ENCODE data around the gene PPP2R2C.

Gene PPP2R2C

DNA sequence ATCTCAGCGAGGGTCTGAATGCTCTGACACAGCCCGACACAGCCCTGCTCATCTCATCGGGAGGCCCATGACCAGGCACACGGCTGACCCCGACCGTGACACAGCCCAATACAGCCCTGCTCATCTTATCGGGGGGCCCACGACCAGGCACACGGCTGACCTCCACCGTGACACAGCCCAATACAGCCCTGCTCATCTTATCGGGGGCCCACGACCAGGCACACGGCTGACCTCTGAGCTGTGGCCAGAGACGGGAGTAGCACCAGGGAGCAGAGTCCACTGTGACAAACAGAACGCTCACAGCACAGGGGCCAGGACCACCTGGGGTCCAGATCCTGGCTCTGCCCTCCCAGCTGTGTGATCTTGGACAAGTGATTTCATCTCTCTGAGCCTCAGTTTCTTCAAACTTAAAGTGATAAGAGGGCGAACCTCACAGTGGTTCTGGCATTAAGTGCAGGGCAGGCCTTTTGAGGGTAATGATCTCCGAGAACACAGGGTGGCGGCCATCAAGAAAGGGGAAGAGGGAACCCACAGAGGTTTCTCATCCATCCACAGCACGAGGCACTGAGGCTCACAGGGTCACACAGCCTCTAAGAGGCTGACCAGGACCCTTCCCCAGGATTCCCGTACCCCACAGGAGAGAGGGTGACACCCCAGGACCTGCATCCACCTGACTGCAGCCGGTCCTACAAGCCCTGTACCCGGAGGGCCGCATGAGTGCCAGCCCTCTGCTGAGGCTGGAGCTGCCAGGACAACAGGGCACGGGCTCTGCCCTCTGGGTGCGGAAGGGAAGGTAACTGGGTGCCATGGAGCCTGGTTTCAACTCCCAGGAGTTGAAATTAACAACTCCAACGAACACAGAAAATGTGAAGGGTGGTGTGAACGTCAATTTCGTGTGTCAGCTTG lies 142.7 kb downstream of the PPP2R2C start:
- H3K9me2 ChIP-seq (replicated peaks; ENCODE audit: low read depth, low read length): no peaks in the 10 kb centered on the region
- H3K4me2 ChIP-seq (ENCODE audit: low read depth, low read length, poor library complexity, severe bottlenecking): no peak overlapping the region
- no peaks in the 10 kb centered on the region for H3K9me3 ChIP-seq (ENCODE audit: insufficient read depth, low read depth, low read length)
- no peaks in the 10 kb centered on the region for H3F3A ChIP-seq (ENCODE audit: low read depth)
- H3K9ac ChIP-seq (ENCODE audit: low read depth, low read length, poor library complexity, severe bottlenecking): no peak overlapping the region
- H3K4me1 ChIP-seq (ENCODE audit: insufficient read depth, low read length, poor library complexity, severe bottlenecking): peaks cover 6% of the 10 kb centered on the region
- H3K27me3 ChIP-seq (ENCODE audit: insufficient read depth, low read length, poor library complexity, severe bottlenecking): peaks cover 4% of the 10 kb centered on the region
- H3K79me2 ChIP-seq (ENCODE audit: insufficient read depth, low read length): no peaks in the 10 kb centered on the region
- no peak overlapping the region for H3K4me3 ChIP-seq (ENCODE audit: low read length, poor library complexity, severe bottlenecking)
- no peak for TF ChIP-seq EZH2phosphoT487 (IDR thresholded peaks at IDR 0.05; ENCODE audit: borderline replicate concordance)
- TF ChIP-seq, protein P1, sequence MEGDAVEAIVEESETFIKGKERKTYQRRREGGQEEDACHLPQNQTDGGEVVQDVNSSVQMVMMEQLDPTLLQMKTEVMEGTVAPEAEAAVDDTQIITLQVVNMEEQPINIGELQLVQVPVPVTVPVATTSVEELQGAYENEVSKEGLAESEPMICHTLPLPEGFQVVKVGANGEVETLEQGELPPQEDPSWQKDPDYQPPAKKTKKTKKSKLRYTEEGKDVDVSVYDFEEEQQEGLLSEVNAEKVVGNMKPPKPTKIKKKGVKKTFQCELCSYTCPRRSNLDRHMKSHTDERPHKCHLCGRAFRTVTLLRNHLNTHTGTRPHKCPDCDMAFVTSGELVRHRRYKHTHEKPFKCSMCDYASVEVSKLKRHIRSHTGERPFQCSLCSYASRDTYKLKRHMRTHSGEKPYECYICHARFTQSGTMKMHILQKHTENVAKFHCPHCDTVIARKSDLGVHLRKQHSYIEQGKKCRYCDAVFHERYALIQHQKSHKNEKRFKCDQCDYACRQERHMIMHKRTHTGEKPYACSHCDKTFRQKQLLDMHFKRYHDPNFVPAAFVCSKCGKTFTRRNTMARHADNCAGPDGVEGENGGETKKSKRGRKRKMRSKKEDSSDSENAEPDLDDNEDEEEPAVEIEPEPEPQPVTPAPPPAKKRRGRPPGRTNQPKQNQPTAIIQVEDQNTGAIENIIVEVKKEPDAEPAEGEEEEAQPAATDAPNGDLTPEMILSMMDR (conservative IDR thresholded peaks at IDR 0.05; ENCODE audit: low read length): no peak
- H2AFZ ChIP-seq (ENCODE audit: low read length): no peak overlapping the region
- H4K20me1 ChIP-seq (ENCODE audit: insufficient read depth, low read length, poor library complexity, severe bottlenecking): no peaks in the 10 kb centered on the region
- no peaks in the 10 kb centered on the region for H3K36me3 ChIP-seq (ENCODE audit: insufficient read depth, low read length)

DNA sequence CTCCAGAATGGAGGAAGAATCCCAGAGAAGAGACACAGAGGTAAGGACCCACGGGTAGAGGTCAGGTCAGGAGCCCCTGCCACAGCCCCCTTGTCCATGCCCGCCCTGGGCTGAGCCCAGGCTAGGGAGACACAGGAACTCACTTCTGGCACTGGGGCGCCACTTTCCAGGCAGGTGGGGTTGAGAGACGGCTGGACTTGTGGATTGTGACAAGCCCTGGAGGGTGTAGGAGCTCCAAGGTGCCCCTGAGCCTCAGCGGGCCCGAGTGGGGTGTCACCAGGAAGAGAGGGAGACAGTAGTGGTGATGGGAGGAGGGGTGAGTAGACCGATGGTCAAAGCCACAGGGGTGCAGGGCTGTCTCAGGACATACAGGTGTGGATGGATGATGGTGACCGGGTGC lies 143.9 kb downstream of the PPP2R2C start:
- Histone ChIP-seq H2AFZ (ENCODE audit: low read length) (no peak overlapping the region), H3K36me3 (ENCODE audit: insufficient read depth, low read length) (no peaks in the 10 kb centered on the region), H3K9me2 (replicated peaks; ENCODE audit: low read depth, low read length) (no peaks in the 10 kb centered on the region), H3K9ac (ENCODE audit: low read depth, low read length, poor library complexity, severe bottlenecking) (no peak overlapping the region), H3K9me3 (ENCODE audit: insufficient read depth, low read depth, low read length) (no peaks in the 10 kb centered on the region), H3K27me3 (ENCODE audit: insufficient read depth, low read length, poor library complexity, severe bottlenecking) (peaks cover 4% of the 10 kb centered on the region), H3K4me1 (ENCODE audit: insufficient read depth, low read length, poor library complexity, severe bottlenecking) (peaks cover 11% of the 10 kb centered on the region), H4K20me1 (ENCODE audit: insufficient read depth, low read length, poor library complexity, severe bottlenecking) (no peaks in the 10 kb centered on the region), H3K4me3 (ENCODE audit: low read length, poor library complexity, severe bottlenecking) (no peak overlapping the region), H3K79me2 (ENCODE audit: insufficient read depth, low read length) (no peaks in the 10 kb centered on the region), H3K4me2 (ENCODE audit: low read depth, low read length, poor library complexity, severe bottlenecking) (no peak overlapping the region), H3F3A (ENCODE audit: low read depth) (no peaks in the 10 kb centered on the region)
- TF ChIP-seq EZH2phosphoT487 (IDR thresholded peaks at IDR 0.05; ENCODE audit: borderline replicate concordance): no peak
- TF ChIP-seq, protein P1 (conservative IDR thresholded peaks at IDR 0.05; ENCODE audit: low read length): no peak

DNA sequence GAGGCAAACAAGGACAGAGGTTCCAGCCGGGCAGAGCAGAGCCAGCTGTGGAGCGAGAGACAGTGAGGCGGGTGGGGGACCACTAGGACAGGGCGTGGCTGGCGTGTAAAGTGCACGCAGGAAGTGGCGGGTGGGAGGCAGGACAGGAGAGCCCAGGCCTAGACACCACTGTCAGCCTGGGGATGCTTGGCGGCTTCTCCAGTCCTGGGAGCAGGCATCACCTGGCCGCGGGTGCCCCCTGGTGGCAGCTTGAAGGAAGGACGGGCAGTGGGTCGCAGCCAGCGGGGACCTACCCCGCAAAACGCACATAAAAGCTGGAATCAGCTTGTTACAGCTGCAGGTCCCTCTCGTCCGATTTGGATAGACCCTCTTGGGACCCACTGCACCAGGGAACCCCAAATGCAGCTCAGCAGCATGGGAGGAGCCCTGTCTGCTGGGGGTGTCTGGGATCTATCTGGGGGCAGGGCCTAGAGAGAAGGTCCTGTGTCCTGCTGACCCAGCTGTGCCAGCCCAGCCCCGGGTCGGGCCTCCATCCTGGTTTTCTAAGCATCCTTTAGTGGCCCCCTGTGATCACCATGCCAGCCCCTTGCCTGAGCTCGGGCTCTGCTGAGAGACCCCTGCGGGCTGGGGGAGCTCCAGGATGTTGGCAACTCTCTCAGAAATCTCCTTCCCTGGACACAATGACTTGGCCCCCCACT lies 145.0 kb downstream of the PPP2R2C start:
- Histone ChIP-seq H3K4me1 (ENCODE audit: insufficient read depth, low read length, poor library complexity, severe bottlenecking) (peaks cover 22% of the 10 kb centered on the region), H4K20me1 (ENCODE audit: insufficient read depth, low read length, poor library complexity, severe bottlenecking) (no peaks in the 10 kb centered on the region), H3K9ac (ENCODE audit: low read depth, low read length, poor library complexity, severe bottlenecking) (no peak overlapping the region), H3K4me3 (ENCODE audit: low read length, poor library complexity, severe bottlenecking) (no peak overlapping the region), H3K79me2 (ENCODE audit: insufficient read depth, low read length) (no peaks in the 10 kb centered on the region), H3K36me3 (ENCODE audit: insufficient read depth, low read length) (no peaks in the 10 kb centered on the region), H3K4me2 (ENCODE audit: low read depth, low read length, poor library complexity, severe bottlenecking) (no peak overlapping the region), H3K9me2 (replicated peaks; ENCODE audit: low read depth, low read length) (no peaks in the 10 kb centered on the region), H3K9me3 (ENCODE audit: insufficient read depth, low read depth, low read length) (no peaks in the 10 kb centered on the region), H3K27me3 (ENCODE audit: insufficient read depth, low read length, poor library complexity, severe bottlenecking) (peaks cover 4% of the 10 kb centered on the region), H3F3A (ENCODE audit: low read depth) (no peaks in the 10 kb centered on the region), H2AFZ (ENCODE audit: low read length) (no peak overlapping the region)
- no peak for TF ChIP-seq EZH2phosphoT487 (IDR thresholded peaks at IDR 0.05; ENCODE audit: borderline replicate concordance)
- TF ChIP-seq, protein P1 (conservative IDR thresholded peaks at IDR 0.05; ENCODE audit: low read length): peak; percentile 87
